ENCODE data around the gene RNF14. TPM values are rescaled to one million over a fixed set of nuclear protein-coding genes. Genes with fewer than 3 reads are reported as not detected.

Gene RNF14
- total and polyA plus RNA-seq, 9 of the 15 experiments (the other 6 are each of a cell fraction or from before 2014, with no cell fraction given) = 36.3 to 140 (median 75.1) TPM

DNA sequence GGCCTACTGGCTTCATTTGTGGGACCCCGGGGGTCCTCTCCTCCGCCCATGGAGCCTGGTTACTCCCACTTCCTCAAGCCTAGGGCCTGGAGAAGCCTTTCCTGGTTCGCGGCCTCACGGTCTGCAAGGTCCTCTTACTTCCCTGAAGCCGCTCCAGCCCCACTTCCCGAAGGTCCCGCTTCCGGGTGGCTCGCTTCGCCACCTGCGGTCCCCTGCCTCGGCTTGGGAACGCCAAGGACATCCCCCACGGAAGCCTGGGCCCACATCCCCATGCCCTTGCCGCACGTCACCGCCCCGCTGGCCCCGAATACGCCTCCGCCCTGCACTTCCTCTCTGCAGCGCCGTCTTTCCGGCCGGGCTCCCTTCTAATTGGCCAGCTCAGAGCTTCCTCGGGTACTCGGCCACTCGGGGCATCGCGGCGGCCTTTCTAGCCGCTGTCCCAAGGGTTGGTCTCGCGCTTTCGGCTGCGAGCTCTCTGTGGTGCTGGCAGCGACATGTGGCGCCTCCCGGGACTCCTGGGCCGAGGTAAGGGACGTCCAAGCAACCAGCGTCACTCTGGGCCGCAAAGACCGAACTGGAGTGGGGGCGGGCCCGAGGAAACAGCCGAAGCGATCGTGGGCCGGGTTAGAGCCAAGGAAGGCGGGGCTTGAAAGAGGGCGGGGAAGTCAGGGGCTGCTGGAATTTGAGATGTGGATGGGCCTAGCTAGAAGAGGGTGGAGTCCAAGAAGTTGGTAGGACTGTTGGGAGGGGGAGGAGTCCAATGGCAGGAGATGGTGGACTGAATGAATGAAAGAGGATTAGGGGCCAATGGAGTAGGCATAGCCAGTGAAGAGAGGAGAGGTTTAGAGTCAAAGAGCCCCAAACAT is 45.2 kb upstream of the RNF14 start, which contains the start of gene DELE1 (continued):
- TF ChIP-seq, protein P1, sequence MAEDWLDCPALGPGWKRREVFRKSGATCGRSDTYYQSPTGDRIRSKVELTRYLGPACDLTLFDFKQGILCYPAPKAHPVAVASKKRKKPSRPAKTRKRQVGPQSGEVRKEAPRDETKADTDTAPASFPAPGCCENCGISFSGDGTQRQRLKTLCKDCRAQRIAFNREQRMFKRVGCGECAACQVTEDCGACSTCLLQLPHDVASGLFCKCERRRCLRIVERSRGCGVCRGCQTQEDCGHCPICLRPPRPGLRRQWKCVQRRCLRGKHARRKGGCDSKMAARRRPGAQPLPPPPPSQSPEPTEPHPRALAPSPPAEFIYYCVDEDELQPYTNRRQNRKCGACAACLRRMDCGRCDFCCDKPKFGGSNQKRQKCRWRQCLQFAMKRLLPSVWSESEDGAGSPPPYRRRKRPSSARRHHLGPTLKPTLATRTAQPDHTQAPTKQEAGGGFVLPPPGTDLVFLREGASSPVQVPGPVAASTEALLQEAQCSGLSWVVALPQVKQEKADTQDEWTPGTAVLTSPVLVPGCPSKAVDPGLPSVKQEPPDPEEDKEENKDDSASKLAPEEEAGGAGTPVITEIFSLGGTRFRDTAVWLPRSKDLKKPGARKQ (CRISPR knock-in tag; IDR thresholded peaks at IDR 0.05) = no peak
- TF ChIP-seq, protein P2, sequence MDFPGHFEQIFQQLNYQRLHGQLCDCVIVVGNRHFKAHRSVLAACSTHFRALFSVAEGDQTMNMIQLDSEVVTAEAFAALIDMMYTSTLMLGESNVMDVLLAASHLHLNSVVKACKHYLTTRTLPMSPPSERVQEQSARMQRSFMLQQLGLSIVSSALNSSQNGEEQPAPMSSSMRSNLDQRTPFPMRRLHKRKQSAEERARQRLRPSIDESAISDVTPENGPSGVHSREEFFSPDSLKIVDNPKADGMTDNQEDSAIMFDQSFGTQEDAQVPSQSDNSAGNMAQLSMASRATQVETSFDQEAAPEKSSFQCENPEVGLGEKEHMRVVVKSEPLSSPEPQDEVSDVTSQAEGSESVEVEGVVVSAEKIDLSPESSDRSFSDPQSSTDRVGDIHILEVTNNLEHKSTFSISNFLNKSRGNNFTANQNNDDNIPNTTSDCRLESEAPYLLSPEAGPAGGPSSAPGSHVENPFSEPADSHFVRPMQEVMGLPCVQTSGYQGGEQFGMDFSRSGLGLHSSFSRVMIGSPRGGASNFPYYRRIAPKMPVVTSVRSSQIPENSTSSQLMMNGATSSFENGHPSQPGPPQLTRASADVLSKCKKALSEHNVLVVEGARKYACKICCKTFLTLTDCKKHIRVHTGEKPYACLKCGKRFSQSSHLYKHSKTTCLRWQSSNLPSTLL (IDR thresholded peaks at IDR 0.05) = no peak
- TF ChIP-seq ZKSCAN8 (CRISPR knock-in tag; IDR thresholded peaks at IDR 0.05) = no peak
- TF ChIP-seq SRSF9 (IDR thresholded peaks at IDR 0.05; ENCODE audit: borderline replicate concordance, low read depth, low read length) = no peak
- TF ChIP-seq KLF13 (tag; IDR thresholded peaks at IDR 0.05; ENCODE audit: borderline replicate concordance, low read depth) = no peak
- no peak for TF ChIP-seq KDM2B (CRISPR knock-in tag; IDR thresholded peaks at IDR 0.05)
- TF ChIP-seq POLR3A (IDR thresholded peaks at IDR 0.05; ENCODE audit: borderline replicate concordance, extremely low read depth, insufficient read depth, insufficient read length) = no peak
- TF ChIP-seq NCOA2 (IDR thresholded peaks at IDR 0.05; ENCODE audit: partially characterized antibody in 2 of 2) = no peak
- TF ChIP-seq, protein P3, sequence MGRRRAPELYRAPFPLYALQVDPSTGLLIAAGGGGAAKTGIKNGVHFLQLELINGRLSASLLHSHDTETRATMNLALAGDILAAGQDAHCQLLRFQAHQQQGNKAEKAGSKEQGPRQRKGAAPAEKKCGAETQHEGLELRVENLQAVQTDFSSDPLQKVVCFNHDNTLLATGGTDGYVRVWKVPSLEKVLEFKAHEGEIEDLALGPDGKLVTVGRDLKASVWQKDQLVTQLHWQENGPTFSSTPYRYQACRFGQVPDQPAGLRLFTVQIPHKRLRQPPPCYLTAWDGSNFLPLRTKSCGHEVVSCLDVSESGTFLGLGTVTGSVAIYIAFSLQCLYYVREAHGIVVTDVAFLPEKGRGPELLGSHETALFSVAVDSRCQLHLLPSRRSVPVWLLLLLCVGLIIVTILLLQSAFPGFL (CRISPR knock-in tag; IDR thresholded peaks at IDR 0.05) = 0 out of 2 replicates have a peak, but pooled peaks have one; percentile 81
- TF ChIP-seq, protein P4, sequence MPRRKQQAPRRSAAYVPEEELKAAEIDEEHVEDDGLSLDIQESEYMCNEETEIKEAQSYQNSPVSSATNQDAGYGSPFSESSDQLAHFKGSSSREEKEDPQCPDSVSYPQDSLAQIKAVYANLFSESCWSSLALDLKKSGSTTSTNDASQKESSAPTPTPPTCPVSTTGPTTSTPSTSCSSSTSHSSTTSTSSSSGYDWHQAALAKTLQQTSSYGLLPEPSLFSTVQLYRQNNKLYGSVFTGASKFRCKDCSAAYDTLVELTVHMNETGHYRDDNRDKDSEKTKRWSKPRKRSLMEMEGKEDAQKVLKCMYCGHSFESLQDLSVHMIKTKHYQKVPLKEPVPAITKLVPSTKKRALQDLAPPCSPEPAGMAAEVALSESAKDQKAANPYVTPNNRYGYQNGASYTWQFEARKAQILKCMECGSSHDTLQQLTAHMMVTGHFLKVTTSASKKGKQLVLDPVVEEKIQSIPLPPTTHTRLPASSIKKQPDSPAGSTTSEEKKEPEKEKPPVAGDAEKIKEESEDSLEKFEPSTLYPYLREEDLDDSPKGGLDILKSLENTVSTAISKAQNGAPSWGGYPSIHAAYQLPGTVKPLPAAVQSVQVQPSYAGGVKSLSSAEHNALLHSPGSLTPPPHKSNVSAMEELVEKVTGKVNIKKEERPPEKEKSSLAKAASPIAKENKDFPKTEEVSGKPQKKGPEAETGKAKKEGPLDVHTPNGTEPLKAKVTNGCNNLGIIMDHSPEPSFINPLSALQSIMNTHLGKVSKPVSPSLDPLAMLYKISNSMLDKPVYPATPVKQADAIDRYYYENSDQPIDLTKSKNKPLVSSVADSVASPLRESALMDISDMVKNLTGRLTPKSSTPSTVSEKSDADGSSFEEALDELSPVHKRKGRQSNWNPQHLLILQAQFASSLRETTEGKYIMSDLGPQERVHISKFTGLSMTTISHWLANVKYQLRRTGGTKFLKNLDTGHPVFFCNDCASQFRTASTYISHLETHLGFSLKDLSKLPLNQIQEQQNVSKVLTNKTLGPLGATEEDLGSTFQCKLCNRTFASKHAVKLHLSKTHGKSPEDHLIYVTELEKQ (CRISPR knock-in tag; IDR thresholded peaks at IDR 0.05) = no peak
- TF ChIP-seq RAD51 (IDR thresholded peaks at IDR 0.05; ENCODE audit: borderline replicate concordance, low read depth) = no peak
- peak; percentile 42; the same call in 1 of the 2 replicates for TF ChIP-seq TOE1 (IDR thresholded peaks at IDR 0.05; ENCODE audit: borderline replicate concordance)
- no peak for TF ChIP-seq TOE1 (CRISPR knock-in tag; IDR thresholded peaks at IDR 0.05; ENCODE audit: borderline replicate concordance, low read depth)
- TF ChIP-seq FOS (IDR thresholded peaks at IDR 0.05; ENCODE audit: extremely low read depth, insufficient read length) = no peak
- no peak for TF ChIP-seq NR2C1 (IDR thresholded peaks at IDR 0.05)
- TF ChIP-seq NR2C1 (tag; IDR thresholded peaks at IDR 0.05) = no peak

All from K562 (cell line).